GM12892 (cell line): ENCODE data around the gene DNAJC11.
"Not testable (repeated sequence)": the region's sequence is repeated elsewhere in the genome, so short reads cannot be mapped to it uniquely, and the experiment has no call there.

Source experiments
- DNase-seq: peaks from one replicate; pipeline ENCODE4 v3.0.0; 2011; ENCODE audit not compliant: insufficient read length
- FAIRE-seq: peaks from 2 replicates; lab custom pipeline; 2011; peaks lifted over from hg19 to GRCh38; lab: Jason Lieb, UNC
- POLR2A ChIP-seq: IDR thresholded peaks from 2 replicates; pipeline ENCODE4 v1.6.1; 2011; ENCODE audit warnings: low read depth, low read length, control low read depth
- POLR2AphosphoS5 ChIP-seq: IDR thresholded peaks from 2 replicates; pipeline ENCODE4 v1.6.1; 2011; ENCODE audit warnings: low read depth, low read length, control low read depth
- TAF1 ChIP-seq: IDR thresholded peaks from 2 replicates; pipeline ENCODE4 v1.6.1; 2011; ENCODE audit warnings: low read depth, mild to moderate bottlenecking, control low read depth, low read length, borderline replicate concordance

The DNAJC11 gene

GRCh38 chr1:6637770-6638169 is 63.8 kb downstream of the DNAJC11 start:
- DNase-seq, result no peak
- no peak for FAIRE-seq
- TF ChIP-seq POLR2A (no peak), TAF1 (no peak), POLR2AphosphoS5 (no peak)

DNA sequence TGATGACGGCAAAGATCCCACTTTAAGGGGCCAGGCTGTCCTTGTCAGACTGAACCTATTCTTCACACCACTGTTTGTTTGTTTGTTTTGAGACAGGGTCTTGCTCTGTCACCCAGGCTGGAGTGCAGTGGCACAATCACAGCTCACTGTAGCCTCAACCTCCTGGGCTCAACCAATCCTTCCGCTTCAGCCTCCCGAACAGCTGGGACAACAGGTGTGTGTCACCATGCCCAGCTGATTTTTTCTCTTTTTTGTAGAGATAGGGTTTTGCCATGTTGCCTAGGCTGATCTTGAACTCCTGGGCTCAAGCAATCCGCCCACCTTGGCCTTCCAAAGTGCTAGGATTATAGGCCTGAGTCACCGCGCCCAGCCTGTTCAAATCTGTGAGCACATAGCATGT is 64.8 kb downstream of the DNAJC11 start:
- FAIRE-seq, DNase-seq: not testable (repeated sequence)

- DNase-seq, result no peak
- no peak for FAIRE-seq
- TF ChIP-seq POLR2AphosphoS5 (no peak), TAF1 (no peak), POLR2A (no peak)
Observed at GRCh38 chr1:6635910-6636760, 65.5 kb downstream of the DNAJC11 start.

- DNase-seq (no peak), FAIRE-seq (no peak)
- TF ChIP-seq POLR2AphosphoS5, result no peak
- TF ChIP-seq TAF1, result no peak
- TF ChIP-seq POLR2A, result no peak
Observed at GRCh38 chr1:6635161-6635909, 66.3 kb downstream of the DNAJC11 start.

- DNase-seq (peak; percentile 46), FAIRE-seq (no peak)
- TF ChIP-seq POLR2AphosphoS5, result peak; percentile 18; the same call in 1 of the 2 replicates
- no peak for TF ChIP-seq TAF1
Observed at GRCh38 chr1:6634371-6635052, 67.1 kb downstream of the DNAJC11 start.

DNA sequence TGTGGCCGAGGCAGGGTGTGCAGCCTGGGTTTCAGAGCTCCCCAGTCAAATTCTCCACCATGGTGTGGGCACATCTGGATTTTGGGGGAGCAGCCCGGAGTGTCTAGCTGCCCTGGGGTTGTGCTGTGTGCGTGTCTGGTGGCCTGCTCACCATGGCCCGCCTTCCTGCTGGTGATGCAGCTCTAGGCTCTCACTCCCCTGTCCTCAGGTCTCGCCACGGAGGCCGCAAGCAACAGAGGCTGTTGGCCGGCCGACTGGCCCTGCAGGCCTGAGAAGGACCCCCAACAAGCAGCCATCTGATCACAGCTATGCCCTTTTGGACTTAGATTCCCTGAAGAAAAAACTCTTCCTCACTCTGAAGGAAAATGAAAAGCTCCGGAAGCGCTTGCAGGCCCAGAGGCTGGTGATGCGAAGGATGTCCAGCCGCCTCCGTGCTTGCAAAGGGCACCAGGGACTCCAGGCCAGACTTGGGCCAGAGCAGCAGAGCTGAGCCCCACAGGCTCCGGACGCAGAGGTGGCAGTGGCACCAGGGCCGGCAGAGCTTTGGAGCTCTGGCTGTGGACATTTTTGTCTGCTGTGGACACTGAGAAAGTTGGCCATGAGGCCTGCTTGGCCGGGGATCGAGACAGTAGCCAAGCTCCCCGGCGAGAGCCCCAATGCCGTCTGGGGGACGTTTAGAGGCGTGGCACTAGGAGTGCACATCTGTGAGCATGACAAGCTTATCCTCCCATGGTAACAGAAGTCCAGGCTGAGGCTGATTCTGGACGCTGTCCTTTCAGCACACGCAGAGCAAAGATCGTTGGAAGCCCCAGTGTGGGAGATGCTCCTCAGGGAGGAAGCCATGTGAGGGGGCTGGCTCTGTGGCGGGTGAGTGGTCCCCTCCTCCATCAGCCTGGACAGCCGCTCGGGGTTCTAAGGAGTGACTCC is 68.8 kb downstream of the DNAJC11 start:
- no peak for DNase-seq
- FAIRE-seq, result no peak
- TF ChIP-seq POLR2A (no peak), TAF1 (no peak), POLR2AphosphoS5 (no peak)

GRCh38 chr1:6631058-6631457 is 70.6 kb downstream of the DNAJC11 start:
- no peak for DNase-seq
- TF ChIP-seq POLR2AphosphoS5, result no peak
- no peak for TF ChIP-seq TAF1
- no peak for TF ChIP-seq POLR2A
- no peak for FAIRE-seq

DNA sequence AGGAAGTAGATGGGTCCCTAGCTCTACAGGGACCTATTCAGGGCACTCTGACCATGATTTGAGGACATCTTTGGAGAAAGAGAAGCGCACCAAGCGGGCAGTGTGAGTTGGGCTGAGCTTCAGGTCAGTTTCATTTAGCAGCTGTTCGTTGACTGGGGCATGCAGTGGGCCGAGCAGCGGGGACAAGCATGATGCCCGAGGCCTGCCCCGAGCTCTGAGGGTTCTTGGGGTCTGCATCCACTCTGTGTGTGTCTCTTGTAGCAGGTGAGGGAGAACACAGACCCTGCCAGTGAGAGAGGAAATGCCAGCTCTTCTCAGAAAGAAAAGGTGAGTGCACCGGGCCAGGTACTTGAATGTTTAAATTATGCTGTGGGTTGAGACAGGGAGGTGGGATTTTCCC is 71.6 kb downstream of the DNAJC11 start:
- TF ChIP-seq TAF1 (no peak), POLR2A (no peak), POLR2AphosphoS5 (no peak)
- no peak for DNase-seq
- FAIRE-seq, result no peak

GRCh38 chr1:6628971-6629479 is 72.6 kb downstream of the DNAJC11 start:
- no peak for DNase-seq
- TF ChIP-seq POLR2A (no peak), TAF1 (no peak), POLR2AphosphoS5 (no peak)
- FAIRE-seq, result no peak

- DNase-seq, result no peak
- TF ChIP-seq POLR2A (no peak), POLR2AphosphoS5 (no peak), TAF1 (no peak)
- FAIRE-seq, result no peak
Observed at GRCh38 chr1:6627841-6628545, 73.6 kb downstream of the DNAJC11 start.

GRCh38 chr1:6627031-6627430 is 74.6 kb downstream of the DNAJC11 start:
- DNase-seq (no peak), FAIRE-seq (no peak)
- no peak for TF ChIP-seq TAF1
- no peak for TF ChIP-seq POLR2AphosphoS5
- TF ChIP-seq POLR2A, result no peak
